ENCODE measurements around the gene UPK3B. TPM values are rescaled to one million over a fixed set of nuclear protein-coding genes. Genes with fewer than 3 reads are reported as not detected.
"Not testable (repeated sequence)": the region's sequence is repeated elsewhere in the genome, so short reads cannot be mapped to it uniquely, and the experiment has no call there.

The UPK3B gene
- total and polyA plus RNA-seq, 4 donors: 1.3 to 1.7 (median 1.6) TPM; not detected in 1

GRCh38 chr7:76516932-76517331 is 6.6 kb downstream of the UPK3B start:
- intact Hi-C loops (cut with DNase I); H3K4me3 ChIP-seq (ENCODE audit: low read length in 2 of 2); DNase-seq; ATAC-seq (ENCODE audit: low FRiP score); H3K27ac ChIP-seq (ENCODE audit: low read depth in 1 of 2, low read length in 2 of 2); H3K4me1 ChIP-seq (ENCODE audit: control insufficient read depth in 1 of 2, insufficient read depth in 2 of 2, low read length in 2 of 2); H3K36me3 ChIP-seq (ENCODE audit: control insufficient read depth in 1 of 2, insufficient read depth in 2 of 2, low read length in 1 of 2); H3K27me3 ChIP-seq (ENCODE audit: control insufficient read depth in 1 of 2, insufficient read depth in 2 of 2, low read length in 1 of 2); H3K9me3 ChIP-seq (ENCODE audit: control insufficient read depth, low read length): not testable (repeated sequence)
- WGBS, 2 donors: 97 to 98% methylated on average over 4 to 6 of the region's 6 CpGs

- H3K4me1 ChIP-seq (ENCODE audit: control insufficient read depth in 1 of 2, insufficient read depth in 2 of 2, low read length in 2 of 2); H3K9me3 ChIP-seq (ENCODE audit: control insufficient read depth, low read length); H3K27me3 ChIP-seq (ENCODE audit: control insufficient read depth in 1 of 2, insufficient read depth in 2 of 2, low read length in 1 of 2); intact Hi-C loops (cut with DNase I); H3K27ac ChIP-seq (ENCODE audit: low read depth in 1 of 2, low read length in 2 of 2); ATAC-seq (ENCODE audit: low FRiP score); H3K4me3 ChIP-seq (ENCODE audit: low read length in 2 of 2); H3K36me3 ChIP-seq (ENCODE audit: control insufficient read depth in 1 of 2, insufficient read depth in 2 of 2, low read length in 1 of 2); DNase-seq: not testable (repeated sequence)
- 88 to 89% methylated on average over 2 of the region's 4 CpGs for WGBS, 2 donors
These were observed 15.8 kb downstream of the UPK3B start for GRCh38 chr7:76526183-76526582.

DNA sequence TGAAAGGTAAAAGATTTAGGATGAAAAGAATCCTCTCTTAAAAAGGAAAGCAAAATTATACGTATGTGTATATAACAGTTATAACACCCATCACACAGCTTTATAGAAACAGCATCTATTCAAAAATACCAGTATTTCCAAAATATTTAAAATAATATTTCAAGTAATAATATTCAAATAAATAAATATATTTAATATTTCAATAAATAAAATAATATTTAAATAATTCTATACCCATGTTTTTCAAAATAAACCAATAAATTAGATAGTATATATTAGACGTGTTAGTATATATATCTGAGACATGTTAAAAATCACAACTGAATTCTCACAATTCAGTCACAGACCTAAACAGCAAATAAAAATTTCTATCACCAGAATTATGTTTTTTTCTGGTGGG is 21.3 kb downstream of the UPK3B start:
- H3K9me3 ChIP-seq (ENCODE audit: control insufficient read depth, low read length); intact Hi-C loops (cut with DNase I); H3K27ac ChIP-seq (ENCODE audit: low read depth in 1 of 2, low read length in 2 of 2); ATAC-seq (ENCODE audit: low FRiP score); H3K4me3 ChIP-seq (ENCODE audit: low read length in 2 of 2); H3K36me3 ChIP-seq (ENCODE audit: control insufficient read depth in 1 of 2, insufficient read depth in 2 of 2, low read length in 1 of 2); H3K27me3 ChIP-seq (ENCODE audit: control insufficient read depth in 1 of 2, insufficient read depth in 2 of 2, low read length in 1 of 2); DNase-seq; H3K4me1 ChIP-seq (ENCODE audit: control insufficient read depth in 1 of 2, insufficient read depth in 2 of 2, low read length in 2 of 2): not testable (repeated sequence)
- 85 to 86% methylated on average over 2 of the region's 2 CpGs for WGBS, 2 donors

DNA sequence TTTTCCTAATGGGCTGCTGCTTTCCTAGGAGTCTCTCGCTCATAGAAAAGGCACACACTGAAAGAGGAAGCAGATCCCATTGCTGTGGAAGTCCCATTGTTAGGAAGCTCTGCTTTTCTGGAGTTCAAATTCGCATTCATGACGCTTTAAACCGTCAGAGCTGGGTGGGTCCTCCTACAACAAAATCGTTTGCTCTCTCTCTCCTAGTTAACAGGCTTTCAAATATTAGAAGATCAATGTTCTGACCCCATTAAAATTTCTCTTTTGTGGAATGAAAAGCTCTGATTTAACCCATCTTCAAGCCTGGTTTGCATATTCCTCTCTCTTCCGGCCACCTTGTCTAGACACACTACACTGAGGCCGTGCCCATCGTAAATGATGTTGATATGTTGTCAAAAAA is 32.8 kb downstream of the UPK3B start, which contains the start of gene SPDYE16:
SPDYE16 (minus strand) TSS at position 101 of the 400 bp plus-strand sequence. CDS start 1,838 bp downstream, outside the sequence.
- H3K27ac ChIP-seq (ENCODE audit: low read depth in 1 of 2, low read length in 2 of 2); H3K36me3 ChIP-seq (ENCODE audit: control insufficient read depth in 1 of 2, insufficient read depth in 2 of 2, low read length in 1 of 2); DNase-seq; H3K9me3 ChIP-seq (ENCODE audit: control insufficient read depth, low read length); ATAC-seq (ENCODE audit: low FRiP score); H3K27me3 ChIP-seq (ENCODE audit: control insufficient read depth in 1 of 2, insufficient read depth in 2 of 2, low read length in 1 of 2); H3K4me3 ChIP-seq (ENCODE audit: low read length in 2 of 2); intact Hi-C loops (cut with DNase I); H3K4me1 ChIP-seq (ENCODE audit: control insufficient read depth in 1 of 2, insufficient read depth in 2 of 2, low read length in 2 of 2): not testable (repeated sequence)
- no CpG with 5 or more reads among the region's 8 CpGs for WGBS, 2 donors

- H3K27me3 ChIP-seq (ENCODE audit: control insufficient read depth in 1 of 2, insufficient read depth in 2 of 2, low read length in 1 of 2); H3K9me3 ChIP-seq (ENCODE audit: control insufficient read depth, low read length); H3K36me3 ChIP-seq (ENCODE audit: control insufficient read depth in 1 of 2, insufficient read depth in 2 of 2, low read length in 1 of 2); H3K4me1 ChIP-seq (ENCODE audit: control insufficient read depth in 1 of 2, insufficient read depth in 2 of 2, low read length in 2 of 2); intact Hi-C loops (cut with DNase I): not testable (repeated sequence)
- ATAC-seq (ENCODE audit: low FRiP score) (peak; percentile 100), DNase-seq (peak; percentile 94)
- WGBS, 2 donors: 0% methylated on average over 55 to 71 of the region's 71 CpGs
- H3K4me3 ChIP-seq (ENCODE audit: low read length in 2 of 2): peak overlapping the region; percentile 82 to 86
- H3K27ac ChIP-seq (ENCODE audit: low read depth in 1 of 2, low read length in 2 of 2): peak overlapping the region in 1 of 2 donors; percentile 75
These were observed 38.9 kb downstream of the UPK3B start for GRCh38 chr7:76549025-76549854.

- WGBS, 2 donors: 1 to 2% methylated on average over 19 of the region's 19 CpGs
- H3K27me3 ChIP-seq (ENCODE audit: control insufficient read depth in 1 of 2, insufficient read depth in 2 of 2, low read length in 1 of 2); ATAC-seq (ENCODE audit: low FRiP score); DNase-seq; intact Hi-C loops (cut with DNase I); H3K9me3 ChIP-seq (ENCODE audit: control insufficient read depth, low read length); H3K36me3 ChIP-seq (ENCODE audit: control insufficient read depth in 1 of 2, insufficient read depth in 2 of 2, low read length in 1 of 2); H3K27ac ChIP-seq (ENCODE audit: low read depth in 1 of 2, low read length in 2 of 2); H3K4me1 ChIP-seq (ENCODE audit: control insufficient read depth in 1 of 2, insufficient read depth in 2 of 2, low read length in 2 of 2): not testable (repeated sequence)
- peak overlapping the region; percentile 82 to 86 for H3K4me3 ChIP-seq (ENCODE audit: low read length in 2 of 2)
These were observed 39.5 kb downstream of the UPK3B start for GRCh38 chr7:76549855-76550248.

- H3K9me3 ChIP-seq (ENCODE audit: control insufficient read depth, low read length): not testable (repeated sequence)
- WGBS, 2 donors: 85 to 89% methylated on average over 6 of the region's 6 CpGs
These were observed 41.6 kb downstream of the UPK3B start for GRCh38 chr7:76551992-76552391.

GRCh38 chr7:76559685-76560084 is 49.3 kb downstream of the UPK3B start:
- DNase-seq; H3K4me3 ChIP-seq (ENCODE audit: low read length in 2 of 2); H3K27me3 ChIP-seq (ENCODE audit: control insufficient read depth in 1 of 2, insufficient read depth in 2 of 2, low read length in 1 of 2); intact Hi-C loops (cut with DNase I); H3K4me1 ChIP-seq (ENCODE audit: control insufficient read depth in 1 of 2, insufficient read depth in 2 of 2, low read length in 2 of 2); H3K27ac ChIP-seq (ENCODE audit: low read depth in 1 of 2, low read length in 2 of 2); H3K36me3 ChIP-seq (ENCODE audit: control insufficient read depth in 1 of 2, insufficient read depth in 2 of 2, low read length in 1 of 2); ATAC-seq (ENCODE audit: low FRiP score); H3K9me3 ChIP-seq (ENCODE audit: control insufficient read depth, low read length): not testable (repeated sequence)
- 56 to 60% methylated on average over 5 to 6 of the region's 6 CpGs for WGBS, 2 donors

More at GRCh38 chr7:76551992-76552391, 41.6 kb downstream of the UPK3B start:
- H3K36me3 ChIP-seq (ENCODE audit: control insufficient read depth in 1 of 2, insufficient read depth in 2 of 2, low read length in 1 of 2); H3K27me3 ChIP-seq (ENCODE audit: control insufficient read depth in 1 of 2, insufficient read depth in 2 of 2, low read length in 1 of 2); H3K4me3 ChIP-seq (ENCODE audit: low read length in 2 of 2); DNase-seq; ATAC-seq (ENCODE audit: low FRiP score); intact Hi-C loops (cut with DNase I); H3K4me1 ChIP-seq (ENCODE audit: control insufficient read depth in 1 of 2, insufficient read depth in 2 of 2, low read length in 2 of 2); H3K27ac ChIP-seq (ENCODE audit: low read depth in 1 of 2, low read length in 2 of 2): not testable (repeated sequence)

GRCh38 chr7:76560157-76560556 is 49.8 kb downstream of the UPK3B start:
- H3K9me3 ChIP-seq (ENCODE audit: control insufficient read depth, low read length); DNase-seq; H3K27ac ChIP-seq (ENCODE audit: low read depth in 1 of 2, low read length in 2 of 2); intact Hi-C loops (cut with DNase I); H3K36me3 ChIP-seq (ENCODE audit: control insufficient read depth in 1 of 2, insufficient read depth in 2 of 2, low read length in 1 of 2); H3K4me3 ChIP-seq (ENCODE audit: low read length in 2 of 2); ATAC-seq (ENCODE audit: low FRiP score); H3K4me1 ChIP-seq (ENCODE audit: control insufficient read depth in 1 of 2, insufficient read depth in 2 of 2, low read length in 2 of 2); H3K27me3 ChIP-seq (ENCODE audit: control insufficient read depth in 1 of 2, insufficient read depth in 2 of 2, low read length in 1 of 2): not testable (repeated sequence)
- WGBS, 2 donors: 81 to 86% methylated on average over 4 of the region's 4 CpGs

Measured in aorta (tissue), 5 donors.